Measurements from ENCODE around the gene PODN. TPM values are rescaled to one million over a fixed set of nuclear protein-coding genes. Genes with fewer than 3 reads are reported as not detected.

Gene PODN, protein sequence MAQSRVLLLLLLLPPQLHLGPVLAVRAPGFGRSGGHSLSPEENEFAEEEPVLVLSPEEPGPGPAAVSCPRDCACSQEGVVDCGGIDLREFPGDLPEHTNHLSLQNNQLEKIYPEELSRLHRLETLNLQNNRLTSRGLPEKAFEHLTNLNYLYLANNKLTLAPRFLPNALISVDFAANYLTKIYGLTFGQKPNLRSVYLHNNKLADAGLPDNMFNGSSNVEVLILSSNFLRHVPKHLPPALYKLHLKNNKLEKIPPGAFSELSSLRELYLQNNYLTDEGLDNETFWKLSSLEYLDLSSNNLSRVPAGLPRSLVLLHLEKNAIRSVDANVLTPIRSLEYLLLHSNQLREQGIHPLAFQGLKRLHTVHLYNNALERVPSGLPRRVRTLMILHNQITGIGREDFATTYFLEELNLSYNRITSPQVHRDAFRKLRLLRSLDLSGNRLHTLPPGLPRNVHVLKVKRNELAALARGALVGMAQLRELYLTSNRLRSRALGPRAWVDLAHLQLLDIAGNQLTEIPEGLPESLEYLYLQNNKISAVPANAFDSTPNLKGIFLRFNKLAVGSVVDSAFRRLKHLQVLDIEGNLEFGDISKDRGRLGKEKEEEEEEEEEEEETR
- total RNA-seq: 10 to 100 TPM; 15.2 to 87.1 (median 53.1) TPM

DNA sequence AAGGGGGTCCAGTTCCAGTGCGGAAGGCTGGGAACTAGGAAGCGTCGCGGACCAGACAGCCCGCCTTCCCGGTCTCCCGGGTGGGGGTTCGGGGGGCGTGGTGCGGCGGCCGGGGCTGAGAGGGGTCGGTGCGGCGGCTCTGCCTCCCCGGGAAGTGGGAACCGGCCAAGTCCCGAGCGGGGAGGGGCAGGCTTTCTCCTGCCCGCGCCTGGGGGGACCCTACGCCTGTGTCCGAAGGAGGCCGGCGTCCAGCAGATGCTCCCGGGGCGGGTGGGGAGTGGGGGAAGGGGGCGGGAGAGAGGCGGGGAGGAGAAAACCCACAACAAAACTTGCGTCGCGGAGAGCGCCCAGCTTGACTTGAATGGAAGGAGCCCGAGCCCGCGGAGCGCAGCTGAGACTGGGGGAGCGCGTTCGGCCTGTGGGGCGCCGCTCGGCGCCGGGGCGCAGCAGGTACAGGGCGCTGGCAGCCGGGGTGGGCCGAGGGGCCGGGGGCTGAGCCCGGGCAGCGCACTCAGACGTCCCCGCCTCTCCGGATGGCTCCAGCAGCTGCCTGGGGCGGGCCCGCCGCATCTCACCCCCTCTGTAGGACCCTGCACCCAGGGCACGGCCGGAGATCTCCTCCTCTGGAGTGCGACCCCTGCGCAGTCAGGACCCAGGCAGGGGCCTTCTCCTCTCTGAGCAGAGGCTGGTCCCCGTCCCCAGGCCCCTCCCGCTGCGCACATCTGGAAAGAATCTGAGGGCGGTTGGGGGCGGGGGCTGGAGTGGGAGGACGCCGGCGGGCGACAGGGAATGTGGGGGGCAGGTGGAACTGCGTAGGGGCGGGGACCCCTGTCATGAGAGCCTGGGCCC is at the start of gene PODN:
TSS of gene PODN (plus strand) at position 355 of the 849 bp plus-strand sequence. CDS start 7,643 bp downstream, outside the sequence.
- peak within 1 kb of the TSS; percentile 33 to 60 (median 49) for H3K4me3 ChIP-seq
- peak within 1 kb of the TSS in 3 of 4 donors; percentile 62 to 74 (median 67) for H3K27ac ChIP-seq
- 0 to 1% methylated on average over 39 to 40 of the region's 73 CpGs for WGBS, 2 donors
- H3K36me3 ChIP-seq: no peaks in the 10 kb centered on the region
- peaks cover 20 to 29% (median 21%) of the 10 kb centered on the region in 4 donors for H3K4me1 ChIP-seq
- ATAC-seq (ENCODE audit: low FRiP score in 2 of 2) (peak; percentile 1 to 79), DNase-seq (peak in 1 of 2 donors; percentile 89)
- TF ChIP-seq POLR2A (IDR thresholded peaks at IDR 0.05) (no peak), EP300 (IDR thresholded peaks at IDR 0.05) (no peak), POLR2AphosphoS5 (IDR thresholded peaks at IDR 0.05) (no peak)
- TF ChIP-seq, protein P1, sequence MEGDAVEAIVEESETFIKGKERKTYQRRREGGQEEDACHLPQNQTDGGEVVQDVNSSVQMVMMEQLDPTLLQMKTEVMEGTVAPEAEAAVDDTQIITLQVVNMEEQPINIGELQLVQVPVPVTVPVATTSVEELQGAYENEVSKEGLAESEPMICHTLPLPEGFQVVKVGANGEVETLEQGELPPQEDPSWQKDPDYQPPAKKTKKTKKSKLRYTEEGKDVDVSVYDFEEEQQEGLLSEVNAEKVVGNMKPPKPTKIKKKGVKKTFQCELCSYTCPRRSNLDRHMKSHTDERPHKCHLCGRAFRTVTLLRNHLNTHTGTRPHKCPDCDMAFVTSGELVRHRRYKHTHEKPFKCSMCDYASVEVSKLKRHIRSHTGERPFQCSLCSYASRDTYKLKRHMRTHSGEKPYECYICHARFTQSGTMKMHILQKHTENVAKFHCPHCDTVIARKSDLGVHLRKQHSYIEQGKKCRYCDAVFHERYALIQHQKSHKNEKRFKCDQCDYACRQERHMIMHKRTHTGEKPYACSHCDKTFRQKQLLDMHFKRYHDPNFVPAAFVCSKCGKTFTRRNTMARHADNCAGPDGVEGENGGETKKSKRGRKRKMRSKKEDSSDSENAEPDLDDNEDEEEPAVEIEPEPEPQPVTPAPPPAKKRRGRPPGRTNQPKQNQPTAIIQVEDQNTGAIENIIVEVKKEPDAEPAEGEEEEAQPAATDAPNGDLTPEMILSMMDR (IDR thresholded peaks at IDR 0.05): no peak
- H3K27me3 ChIP-seq: peaks cover 0 to 21% (median 10%) of the 10 kb centered on the region in 4 donors
- H3K9me3 ChIP-seq: no peaks in the 10 kb centered on the region

DNA sequence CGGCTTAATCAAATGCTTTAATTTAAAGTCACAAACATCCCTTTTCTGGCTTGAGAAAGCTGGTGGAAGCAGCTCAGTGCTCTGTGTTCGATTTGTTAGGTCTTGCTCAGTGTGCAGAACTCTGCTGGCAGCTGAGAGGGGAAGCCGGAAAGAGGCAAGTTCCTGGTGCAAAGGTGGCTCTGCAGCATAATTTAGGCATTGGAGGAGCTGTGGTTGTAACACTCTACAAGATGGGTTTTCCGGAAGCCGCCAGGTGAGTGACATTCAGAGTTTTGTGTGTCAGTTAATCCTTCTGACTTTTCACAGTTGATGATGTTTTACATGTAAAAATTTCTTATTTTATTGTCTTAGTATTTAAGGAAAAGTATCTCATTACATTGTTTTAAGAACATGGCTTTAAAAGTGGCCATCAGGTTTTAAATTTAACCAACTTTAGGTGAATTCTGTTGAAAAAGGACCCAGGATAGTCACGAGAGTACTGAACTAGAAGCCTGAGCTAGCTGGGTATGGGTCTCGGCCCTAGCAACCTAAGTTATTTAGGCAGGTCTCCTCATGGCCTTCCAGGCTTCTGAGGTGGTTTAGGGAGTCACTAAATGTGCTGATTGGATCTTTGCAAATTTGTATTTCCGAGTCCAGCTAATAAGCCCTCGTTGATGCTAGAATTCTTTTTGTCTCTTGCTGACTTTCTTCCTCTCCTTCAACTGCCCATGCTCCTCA is 47.1 kb upstream of the PODN start:
- peak in 1 of 4 donors; percentile 29 for TF ChIP-seq POLR2A (IDR thresholded peaks at IDR 0.05)
- no peak for TF ChIP-seq EP300 (IDR thresholded peaks at IDR 0.05)
- peak; percentile 51 to 70 for TF ChIP-seq POLR2AphosphoS5 (IDR thresholded peaks at IDR 0.05)
- Histone ChIP-seq H3K9me3 (no peaks in the 10 kb centered on the region), H3K4me3 (peak overlapping the region; percentile 41 to 61 (median 54)), H3K27me3 (no peaks in the 10 kb centered on the region), H3K27ac (peak overlapping the region in 3 of 4 donors; percentile 40 to 68 (median 66)), H3K4me1 (peaks cover 11 to 21% (median 19%) of the 10 kb centered on the region in 4 donors), H3K36me3 (peaks cover 0 to 6% (median 3%) of the 10 kb centered on the region in 4 donors)
- DNase-seq (peak in 1 of 2 donors; percentile 89), ATAC-seq (ENCODE audit: low FRiP score in 2 of 2) (peak; percentile 97)
- WGBS, 2 donors: 3% methylated on average over 9 of the region's 9 CpGs

DNA sequence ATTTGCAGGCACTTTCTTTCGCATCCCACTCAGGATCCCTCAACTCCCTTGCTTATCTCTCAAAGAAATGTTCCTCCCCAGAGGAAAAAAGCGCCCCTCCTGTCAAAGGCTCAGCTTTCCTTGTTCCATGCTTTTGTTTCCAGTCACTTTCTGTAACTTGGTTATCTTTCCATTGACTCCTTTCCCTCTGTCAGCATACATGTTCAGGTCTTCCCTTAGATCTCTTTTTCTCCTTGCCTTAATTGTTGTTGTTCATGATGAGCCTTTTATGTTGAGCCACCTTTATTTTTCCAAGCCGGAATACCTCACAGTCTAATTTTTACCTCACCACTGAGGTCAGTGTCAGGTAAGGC is 46.5 kb upstream of the PODN start:
- no peak for DNase-seq
- 15 to 31% methylated on average over 3 of the region's 3 CpGs for WGBS, 2 donors
- Histone ChIP-seq H3K36me3 (peaks cover 0 to 6% (median 3%) of the 10 kb centered on the region in 4 donors), H3K27me3 (no peaks in the 10 kb centered on the region), H3K9me3 (no peaks in the 10 kb centered on the region), H3K27ac (peak overlapping the region in 1 of 4 donors; percentile 68), H3K4me1 (peaks cover 11 to 21% (median 19%) of the 10 kb centered on the region in 4 donors), H3K4me3 (peak overlapping the region; percentile 41 to 61 (median 54))
- TF ChIP-seq POLR2AphosphoS5 (IDR thresholded peaks at IDR 0.05) (no peak), POLR2A (IDR thresholded peaks at IDR 0.05) (no peak), EP300 (IDR thresholded peaks at IDR 0.05) (no peak)
- TF ChIP-seq, protein P1 (IDR thresholded peaks at IDR 0.05): no peak
- no peak for ATAC-seq (ENCODE audit: low FRiP score in 2 of 2)

DNA sequence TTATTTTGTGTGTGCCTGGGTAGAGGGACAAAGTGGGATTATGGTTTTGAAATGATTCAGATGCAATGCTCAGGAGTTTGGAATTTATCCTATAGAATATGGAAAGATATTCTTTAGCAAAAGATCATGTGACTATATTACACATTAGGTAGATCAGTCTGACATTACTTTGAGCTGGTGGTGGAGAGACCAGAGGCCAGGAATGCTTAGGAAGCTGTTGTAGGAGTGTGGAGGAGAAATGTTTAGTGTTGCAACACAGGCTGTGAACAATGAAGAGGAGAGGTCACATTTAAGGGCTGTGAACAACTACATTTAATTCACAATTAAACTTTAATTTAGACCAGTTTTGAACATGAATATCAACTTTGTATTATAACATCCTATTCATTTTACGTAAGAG is 45.3 kb upstream of the PODN start:
- H3K4me1 ChIP-seq: peaks cover 11 to 21% (median 19%) of the 10 kb centered on the region in 4 donors
- H3K27me3 ChIP-seq: no peaks in the 10 kb centered on the region
- peaks cover 0 to 6% (median 3%) of the 10 kb centered on the region in 4 donors for H3K36me3 ChIP-seq
- ATAC-seq (ENCODE audit: low FRiP score in 2 of 2): no peak
- no peak overlapping the region for H3K4me3 ChIP-seq
- no peaks in the 10 kb centered on the region for H3K9me3 ChIP-seq
- DNase-seq: no peak
- TF ChIP-seq EP300 (IDR thresholded peaks at IDR 0.05): no peak
- TF ChIP-seq, protein P1 (IDR thresholded peaks at IDR 0.05): no peak
- TF ChIP-seq POLR2A (IDR thresholded peaks at IDR 0.05): no peak
- TF ChIP-seq POLR2AphosphoS5 (IDR thresholded peaks at IDR 0.05): no peak
- H3K27ac ChIP-seq: no peak overlapping the region
- 94 to 100% methylated on average over 1 of the region's 1 CpG for WGBS, 2 donors
